ENCODE data around the gene GRIN3A. TPM values are rescaled to one million over a fixed set of nuclear protein-coding genes. Genes with fewer than 3 reads are reported as not detected.

The GRIN3A gene
- total RNA-seq (2021) (0.02 to 0.07 TPM in 2 of 3 replicates, not detected in the other), Bru-seq, nascent RNA (percentile 1 among the genes with signal in this experiment)
- long read RNA-seq, experiment 1, result 0 reads
- long read RNA-seq, experiment 2, result 0 reads
- long read RNA-seq, experiment 3, result 0 reads

GRCh38 chr9:101738566-101739183, at the start of gene GRIN3A:
TSS of gene GRIN3A (minus strand) at chr9:101738647. CDS start at chr9:101737979, 668 bp downstream.
- peak; percentile 63 for DNase-seq (ENCODE audit: low spot score)
- ChIA-PET CTCF (interaction anchor here (1.7 to 4.2 kb wide), 3 partner anchors 11 to 53 kb away, joined by 4 to 40 read pairs (median 6); no protein-coding TSS in a partner anchor), POLR2A (no interaction called here)
- peaks cover 66% of the 10 kb centered on the region for H3K27me3 Mint-ChIP-seq (ENCODE audit: low read depth)
- peak; percentile 62 for ATAC-seq
- no peaks in the 10 kb centered on the region for H3K36me3 Mint-ChIP-seq
- H3K4me1 Mint-ChIP-seq, result peaks cover 31% of the 10 kb centered on the region
- H3K9me3 Mint-ChIP-seq, result no peaks in the 10 kb centered on the region
- TF ChIP-seq ZNF512 (CRISPR knock-in tag; IDR thresholded peaks at IDR 0.05; ENCODE audit: borderline replicate concordance) (no peak), OVOL2 (CRISPR knock-in tag; IDR thresholded peaks at IDR 0.05; ENCODE audit: borderline replicate concordance) (no peak), EMX1 (CRISPR knock-in tag; IDR thresholded peaks at IDR 0.05) (no peak), HMGXB4 (CRISPR knock-in tag; IDR thresholded peaks at IDR 0.05) (peak; percentile 71; the same call in 1 of the 2 replicates)
- H3K4me3 Mint-ChIP-seq, result peak within 1 kb of the TSS; percentile 78
- H3K27ac Mint-ChIP-seq, result no peak within 1 kb of the TSS

- CTCF ChIA-PET, result no interaction called here
- no peaks in the 10 kb centered on the region for H3K27me3 Mint-ChIP-seq (ENCODE audit: low read depth)
- H3K27ac Mint-ChIP-seq, result no peak overlapping the region
- DNase-seq (ENCODE audit: low spot score) (no peak), ATAC-seq (no peak)
- POLR2A ChIA-PET, result no interaction called here
- no peaks in the 10 kb centered on the region for H3K36me3 Mint-ChIP-seq
- H3K4me1 Mint-ChIP-seq, result no peaks in the 10 kb centered on the region
- no peak overlapping the region for H3K4me3 Mint-ChIP-seq
- H3K9me3 Mint-ChIP-seq, result no peaks in the 10 kb centered on the region
- TF ChIP-seq NFYB (CRISPR knock-in tag; conservative IDR thresholded peaks at IDR 0.05; ENCODE audit: low read depth) (no peak), ZSCAN18 (CRISPR knock-in tag; IDR thresholded peaks at IDR 0.05) (no peak), NR2C2 (CRISPR knock-in tag; IDR thresholded peaks at IDR 0.05) (no peak), TCF7 (CRISPR knock-in tag; IDR thresholded peaks at IDR 0.05; ENCODE audit: low read depth) (no peak), ZNF416 (CRISPR knock-in tag; IDR thresholded peaks at IDR 0.05) (no peak), ARID4B (CRISPR knock-in tag; IDR thresholded peaks at IDR 0.05; ENCODE audit: borderline replicate concordance) (no peak), ZNF532 (CRISPR knock-in tag; IDR thresholded peaks at IDR 0.05; ENCODE audit: borderline replicate concordance) (no peak), FOXK1 (CRISPR knock-in tag; IDR thresholded peaks at IDR 0.05) (no peak), ETV6 (CRISPR knock-in tag; IDR thresholded peaks at IDR 0.05) (no peak), PRDM15 (CRISPR knock-in tag; IDR thresholded peaks at IDR 0.05) (no peak), FOXJ3 (CRISPR knock-in tag; IDR thresholded peaks at IDR 0.05; ENCODE audit: borderline replicate concordance) (no peak), JUN (CRISPR knock-in tag; IDR thresholded peaks at IDR 0.05) (no peak)
Observed at GRCh38 chr9:101787891-101788290, 49.4 kb upstream of the GRIN3A start.
